Type B pancreatic cell (in vitro differentiated cells): ENCODE results near the gene NDUFA6. TPM values are rescaled to one million over a fixed set of nuclear protein-coding genes. Genes with fewer than 3 reads are reported as not detected.
A peak's percentile ranks its signal among the peaks of the same experiment; 100 is the strongest.

ENCODE experiments used
- DNase-seq: peaks from one replicate; pipeline ENCODE4 v3.0.0; 2021; ENCODE audit warnings: mixed read lengths; ENCODE audit not compliant: unreplicated experiment; ENCODE audit errors: extremely low spot score
- H3K27ac Mint-ChIP-seq: 2 replicates; pipeline ENCODE4 v1.8.0; 2021; ENCODE audit warnings: mild to moderate bottlenecking, mixed read lengths
- H3K27me3 Mint-ChIP-seq: 2 replicates; pipeline ENCODE4 v1.8.0; 2021; ENCODE audit warnings: mixed read lengths
- H3K36me3 Mint-ChIP-seq: 2 replicates; pipeline ENCODE4 v1.8.0; 2021; ENCODE audit warnings: mixed read lengths
- H3K4me1 Mint-ChIP-seq: one replicate; pipeline ENCODE4 v1.8.0; 2021; ENCODE audit warnings: mixed read lengths; ENCODE audit not compliant: unreplicated experiment
- H3K4me3 Mint-ChIP-seq: 2 replicates; pipeline ENCODE4 v1.8.0; 2021; ENCODE audit warnings: mild to moderate bottlenecking, mixed read lengths
- H3K9me3 Mint-ChIP-seq: 2 replicates; pipeline ENCODE4 v1.8.0; 2021; ENCODE audit warnings: mixed read lengths
- total RNA-seq: library from RNA; stranded (reverse); gene quantifications from 2 replicates; pipeline ENCODE4 v1.2.1, GENCODE V29; 2021; ENCODE audit warnings: low replicate concordance
- TF ChIP-seq, protein P1 (sequence below): fragments of 200-600 bp; sonication (generic); conservative IDR thresholded peaks from 2 replicates; pipeline ENCODE4 v1.5.0; 2021; ENCODE audit warnings: antibody characterized with exemption, mild to moderate bottlenecking

The NDUFA6 gene
- total RNA-seq, 1 donor from 2014 or later = 93.9 TPM

DNA sequence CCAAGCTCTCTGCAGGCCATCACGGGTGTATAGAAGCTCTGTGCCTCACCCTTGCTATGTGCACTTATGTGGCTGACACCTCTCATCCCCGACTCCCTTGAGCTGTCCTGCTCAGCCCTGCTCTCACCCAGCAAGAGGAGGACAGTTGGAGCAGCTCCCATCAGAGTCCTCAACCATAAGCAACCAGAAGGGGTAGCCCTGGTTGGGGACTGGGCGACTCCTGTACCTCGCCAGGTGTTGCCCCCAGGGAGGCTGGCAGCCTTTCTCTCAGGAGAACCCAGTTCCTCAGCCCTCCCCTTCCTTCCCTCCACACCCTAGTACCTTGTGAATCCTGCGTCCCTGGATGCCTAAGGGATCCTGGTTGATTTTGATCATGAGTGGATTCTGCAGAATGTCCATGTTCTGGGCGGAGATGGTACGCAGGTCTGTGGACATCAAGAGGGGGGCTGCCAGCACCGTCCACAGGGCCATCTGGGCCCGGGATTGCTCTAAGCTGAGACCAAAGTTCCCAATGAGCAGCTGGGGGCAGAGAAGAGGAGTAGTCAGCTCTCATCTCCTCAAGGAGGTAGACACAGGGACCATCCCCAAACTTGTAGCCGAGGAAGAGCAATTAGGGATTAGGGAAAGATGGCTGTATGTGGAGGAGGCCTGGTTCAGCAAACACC lies 27.9 kb downstream of the NDUFA6 start:
- H3K36me3 Mint-ChIP-seq = peaks cover 33% of the 10 kb centered on the region
- no peaks in the 10 kb centered on the region for H3K4me1 Mint-ChIP-seq
- TF ChIP-seq, protein P1, sequence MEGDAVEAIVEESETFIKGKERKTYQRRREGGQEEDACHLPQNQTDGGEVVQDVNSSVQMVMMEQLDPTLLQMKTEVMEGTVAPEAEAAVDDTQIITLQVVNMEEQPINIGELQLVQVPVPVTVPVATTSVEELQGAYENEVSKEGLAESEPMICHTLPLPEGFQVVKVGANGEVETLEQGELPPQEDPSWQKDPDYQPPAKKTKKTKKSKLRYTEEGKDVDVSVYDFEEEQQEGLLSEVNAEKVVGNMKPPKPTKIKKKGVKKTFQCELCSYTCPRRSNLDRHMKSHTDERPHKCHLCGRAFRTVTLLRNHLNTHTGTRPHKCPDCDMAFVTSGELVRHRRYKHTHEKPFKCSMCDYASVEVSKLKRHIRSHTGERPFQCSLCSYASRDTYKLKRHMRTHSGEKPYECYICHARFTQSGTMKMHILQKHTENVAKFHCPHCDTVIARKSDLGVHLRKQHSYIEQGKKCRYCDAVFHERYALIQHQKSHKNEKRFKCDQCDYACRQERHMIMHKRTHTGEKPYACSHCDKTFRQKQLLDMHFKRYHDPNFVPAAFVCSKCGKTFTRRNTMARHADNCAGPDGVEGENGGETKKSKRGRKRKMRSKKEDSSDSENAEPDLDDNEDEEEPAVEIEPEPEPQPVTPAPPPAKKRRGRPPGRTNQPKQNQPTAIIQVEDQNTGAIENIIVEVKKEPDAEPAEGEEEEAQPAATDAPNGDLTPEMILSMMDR = no peak
- H3K9me3 Mint-ChIP-seq = peaks cover 6% of the 10 kb centered on the region
- H3K27me3 Mint-ChIP-seq = no peaks in the 10 kb centered on the region
- peak; percentile 47 for DNase-seq
- no peak overlapping the region for H3K27ac Mint-ChIP-seq
- no peak overlapping the region for H3K4me3 Mint-ChIP-seq

DNA sequence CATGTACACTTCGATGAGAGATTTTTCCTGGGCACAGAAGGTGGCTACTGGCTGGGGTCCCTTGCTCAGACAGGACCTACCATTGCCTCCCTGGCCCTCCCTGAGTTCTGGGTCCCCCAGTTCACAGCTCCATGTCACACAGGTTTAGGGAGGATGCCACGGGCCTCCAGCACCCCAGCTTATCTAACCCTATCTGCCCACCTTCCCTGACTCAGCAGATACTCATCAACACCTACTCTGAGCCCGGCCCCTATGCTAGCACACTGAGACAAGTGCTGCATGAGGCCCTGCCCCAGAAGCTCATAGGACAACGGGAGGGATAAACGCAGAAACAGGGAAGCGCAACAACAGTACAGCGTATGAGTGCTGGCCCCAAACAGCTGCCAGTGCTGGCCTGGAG lies 29.5 kb downstream of the NDUFA6 start:
- H3K27me3 Mint-ChIP-seq = no peaks in the 10 kb centered on the region
- H3K36me3 Mint-ChIP-seq = peaks cover 36% of the 10 kb centered on the region
- H3K4me3 Mint-ChIP-seq = no peak overlapping the region
- H3K9me3 Mint-ChIP-seq = peaks cover 14% of the 10 kb centered on the region
- TF ChIP-seq, protein P1 = no peak
- no peaks in the 10 kb centered on the region for H3K4me1 Mint-ChIP-seq
- DNase-seq = peak; percentile 53
- no peak overlapping the region for H3K27ac Mint-ChIP-seq

DNA sequence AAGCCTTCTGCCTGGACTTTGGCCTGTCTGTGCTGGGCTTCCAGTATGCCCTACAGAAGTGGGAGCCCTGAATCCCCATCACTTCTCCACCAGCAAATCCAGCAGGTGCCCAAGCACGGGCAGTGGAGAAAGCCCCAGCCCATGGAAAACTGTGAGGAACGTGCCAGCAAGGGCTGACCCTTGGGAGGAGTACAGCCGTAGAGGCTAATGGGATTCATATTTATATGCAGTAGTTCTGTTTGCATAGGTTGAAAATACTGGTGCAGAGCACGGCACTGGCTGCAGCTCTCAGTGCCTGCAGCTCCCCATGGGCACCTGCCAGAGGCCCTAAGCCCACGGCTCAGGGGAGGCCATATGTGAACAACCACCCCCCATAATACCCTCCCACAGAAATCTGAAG lies 30.1 kb downstream of the NDUFA6 start:
- Mint-ChIP-seq H3K27me3 (no peaks in the 10 kb centered on the region), H3K36me3 (peaks cover 33% of the 10 kb centered on the region), H3K4me3 (no peak overlapping the region), H3K9me3 (peaks cover 14% of the 10 kb centered on the region), H3K27ac (no peak overlapping the region), H3K4me1 (no peaks in the 10 kb centered on the region)
- DNase-seq = peak; percentile 43
- TF ChIP-seq, protein P1 = no peak

DNA sequence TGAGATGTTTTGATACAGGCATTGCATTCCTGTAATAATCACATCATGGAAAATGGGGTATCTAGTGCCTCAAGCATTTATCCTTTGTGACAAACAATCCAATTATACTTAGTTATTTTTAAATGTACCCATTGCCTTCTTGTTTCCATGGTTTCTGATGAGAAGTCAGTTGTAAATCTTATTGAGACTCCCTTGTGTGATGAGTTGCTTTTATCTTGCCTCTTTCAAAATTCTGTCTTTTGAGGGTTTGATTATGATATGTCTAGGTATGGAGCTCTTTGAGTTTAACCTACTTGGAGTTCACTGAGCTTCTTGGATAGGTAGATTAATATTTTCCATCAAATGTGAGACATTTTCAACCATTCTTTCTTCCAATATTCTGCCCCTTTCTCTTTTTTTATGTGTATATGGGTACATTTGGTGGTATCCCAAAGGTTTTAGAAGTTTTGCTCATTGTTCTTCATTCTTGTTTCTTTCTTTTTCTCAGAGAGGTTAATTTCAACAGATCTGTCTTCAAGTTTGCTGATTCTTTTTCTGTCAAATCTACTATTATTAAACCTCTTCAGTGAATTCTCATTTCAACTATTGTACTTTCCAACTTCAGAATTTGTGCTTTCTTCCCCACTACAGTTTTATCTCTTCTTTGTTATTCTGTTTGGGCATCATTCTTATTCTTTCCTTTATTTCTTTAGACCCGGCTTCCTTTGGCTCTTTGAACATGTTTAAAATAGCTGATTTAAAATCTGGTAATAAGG lies 33.6 kb downstream of the NDUFA6 start:
- Mint-ChIP-seq H3K4me3 (no peak overlapping the region), H3K27ac (no peak overlapping the region), H3K36me3 (peaks cover 24% of the 10 kb centered on the region), H3K27me3 (no peaks in the 10 kb centered on the region), H3K4me1 (no peaks in the 10 kb centered on the region), H3K9me3 (peaks cover 14% of the 10 kb centered on the region)
- TF ChIP-seq, protein P1 = no peak
- no peak for DNase-seq

DNA sequence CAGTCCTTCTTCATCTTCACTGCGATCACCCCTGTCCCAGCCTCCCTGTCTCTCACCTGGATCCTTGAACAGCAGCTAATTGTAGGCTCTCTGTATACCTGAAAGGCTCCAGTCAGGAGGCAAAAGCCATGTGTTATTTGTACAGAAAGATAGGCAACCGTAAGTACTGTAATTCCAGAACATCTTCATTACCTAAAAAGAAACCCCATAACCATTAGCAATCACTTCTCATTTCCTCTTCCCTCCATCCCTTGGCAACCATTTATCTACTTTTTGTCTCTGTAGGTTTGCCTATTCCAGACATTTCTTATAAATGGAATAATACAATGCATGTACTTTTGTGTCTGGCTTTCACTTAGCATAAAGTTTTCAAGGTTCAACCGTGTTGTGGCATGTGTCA lies 37.8 kb downstream of the NDUFA6 start:
- Mint-ChIP-seq H3K4me1 (no peaks in the 10 kb centered on the region), H3K27ac (no peak overlapping the region), H3K9me3 (peaks cover 8% of the 10 kb centered on the region), H3K4me3 (no peak overlapping the region), H3K36me3 (peaks cover 7% of the 10 kb centered on the region), H3K27me3 (no peaks in the 10 kb centered on the region)
- no peak for DNase-seq
- TF ChIP-seq, protein P1 = no peak
